GM21825 (cell line): ENCODE measurements around the gene TBC1D21.

Experiments used
- ATAC-seq: cut with Tn5 transposase; IDR thresholded peaks from one replicate; pipeline ENCODE4 v1.9.1; 2021; ENCODE audit warnings: mild to moderate bottlenecking, moderate library complexity; ENCODE audit not compliant: unreplicated experiment

Gene TBC1D21

GRCh38 chr15:73887481-73887880, 14.1 kb downstream of the TBC1D21 start:
- ATAC-seq: no peak

- no peak for ATAC-seq
Measured at GRCh38 chr15:73888224-73889041, 15.1 kb downstream of the TBC1D21 start.

DNA sequence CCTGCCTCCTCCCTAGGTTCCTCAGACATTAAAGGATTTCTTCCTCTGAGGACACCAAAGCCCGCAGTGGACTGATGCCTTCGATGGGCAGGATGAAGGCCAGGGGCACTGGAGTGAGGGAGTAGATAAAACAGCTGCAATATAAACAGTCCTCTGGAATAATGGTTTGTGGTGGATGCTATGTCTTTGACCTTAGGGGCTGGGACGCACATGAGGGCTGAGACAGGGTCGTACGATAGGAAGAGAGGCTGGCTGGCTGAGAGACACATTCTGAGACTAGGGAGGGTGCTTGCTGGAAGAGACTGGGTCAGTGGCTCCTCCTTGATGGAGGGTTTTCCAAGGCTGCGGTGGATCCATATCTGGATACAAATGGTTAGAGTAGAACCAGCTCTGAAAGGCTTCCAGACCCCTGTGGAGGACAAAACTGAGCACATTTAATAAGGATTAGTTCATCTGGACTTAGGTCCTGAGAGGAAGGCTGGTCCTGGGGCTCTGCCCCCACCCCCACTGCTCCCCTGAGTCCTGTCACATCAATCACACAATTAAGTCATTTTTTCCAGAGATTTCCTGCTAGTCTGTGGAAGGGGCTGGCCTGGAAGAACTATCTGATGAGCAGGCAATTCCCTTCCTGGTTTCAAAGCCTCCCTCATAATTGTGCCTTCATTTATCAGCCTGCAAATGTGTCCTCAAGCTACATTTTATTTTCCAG, 15.8 kb downstream of the TBC1D21 start:
- no peak for ATAC-seq

DNA sequence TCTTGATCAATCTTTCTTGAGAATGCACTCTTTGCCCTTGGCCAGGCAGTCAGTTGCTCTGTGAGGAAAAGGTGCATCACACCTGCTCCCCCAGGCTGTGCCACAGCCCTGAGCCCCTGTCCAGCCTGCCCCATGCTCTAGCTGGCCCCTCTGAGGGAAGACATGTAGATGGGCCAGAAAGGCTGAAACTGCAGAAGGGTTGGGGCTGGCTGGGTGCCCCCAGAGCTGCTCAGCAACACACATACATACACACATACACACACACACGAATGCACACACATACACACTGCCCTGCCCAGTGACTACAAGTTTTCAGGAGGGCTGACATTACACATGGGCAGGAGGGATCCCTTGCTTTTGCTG, 16.4 kb downstream of the TBC1D21 start:
- no peak for ATAC-seq

- ATAC-seq: no peak
Measured at GRCh38 chr15:73891328-73892315, 18.3 kb downstream of the TBC1D21 start.

GRCh38 chr15:73892446-73893226, 19.3 kb downstream of the TBC1D21 start:
- no peak for ATAC-seq

GRCh38 chr15:73894133-73894814, 20.9 kb downstream of the TBC1D21 start:
- no peak for ATAC-seq

- no peak for ATAC-seq
Measured at GRCh38 chr15:73897441-73898261, 24.3 kb downstream of the TBC1D21 start.

GRCh38 chr15:73899197-73900094, 26.1 kb downstream of the TBC1D21 start:
- ATAC-seq: no peak

GRCh38 chr15:73900095-73900712, 26.8 kb downstream of the TBC1D21 start:
- no peak for ATAC-seq

- no peak for ATAC-seq
Measured at GRCh38 chr15:73901126-73901810, 27.9 kb downstream of the TBC1D21 start.

DNA sequence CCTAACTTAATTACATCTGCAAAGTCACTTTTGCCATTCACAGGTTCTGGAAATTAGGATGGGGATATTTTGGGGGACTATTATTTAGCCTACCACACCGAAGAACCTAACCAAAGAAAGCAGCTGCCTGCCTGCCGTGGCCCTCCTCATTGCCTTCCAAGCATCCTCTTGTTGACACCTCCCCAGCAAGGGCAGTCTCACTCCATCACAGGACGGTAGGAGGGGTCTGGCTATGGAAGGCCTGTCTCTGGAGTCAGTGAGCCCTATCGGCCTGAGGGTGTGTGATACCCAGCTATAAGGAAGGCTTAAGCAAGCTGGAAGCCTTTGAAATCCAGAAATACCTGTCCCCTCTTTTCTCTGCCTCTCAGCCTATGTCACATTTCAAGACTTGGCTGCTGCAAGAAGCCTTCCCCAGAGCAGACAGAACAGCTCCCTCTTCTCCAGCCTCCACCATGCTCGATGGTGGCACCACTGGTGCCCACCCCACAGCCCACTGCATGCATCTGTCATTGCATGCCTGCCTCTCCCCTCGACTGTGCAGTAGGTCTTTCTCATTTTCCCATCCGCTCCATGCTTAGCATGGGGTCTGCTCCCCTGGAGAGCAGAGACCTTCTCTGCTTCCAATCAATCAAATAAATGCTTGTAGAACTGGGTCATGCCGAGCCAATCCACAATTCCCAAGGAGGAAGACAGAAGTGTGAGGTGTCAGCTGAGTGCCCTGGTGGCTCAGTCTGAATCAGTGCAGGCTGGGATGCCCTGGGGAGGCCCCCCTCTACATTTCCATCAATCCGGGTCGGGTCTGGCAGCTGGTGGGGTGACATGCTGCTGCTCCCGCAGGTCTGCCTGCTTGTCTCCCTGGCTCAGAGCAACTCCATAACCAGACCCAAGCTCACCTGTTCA, 29.0 kb downstream of the TBC1D21 start:
- no peak for ATAC-seq

DNA sequence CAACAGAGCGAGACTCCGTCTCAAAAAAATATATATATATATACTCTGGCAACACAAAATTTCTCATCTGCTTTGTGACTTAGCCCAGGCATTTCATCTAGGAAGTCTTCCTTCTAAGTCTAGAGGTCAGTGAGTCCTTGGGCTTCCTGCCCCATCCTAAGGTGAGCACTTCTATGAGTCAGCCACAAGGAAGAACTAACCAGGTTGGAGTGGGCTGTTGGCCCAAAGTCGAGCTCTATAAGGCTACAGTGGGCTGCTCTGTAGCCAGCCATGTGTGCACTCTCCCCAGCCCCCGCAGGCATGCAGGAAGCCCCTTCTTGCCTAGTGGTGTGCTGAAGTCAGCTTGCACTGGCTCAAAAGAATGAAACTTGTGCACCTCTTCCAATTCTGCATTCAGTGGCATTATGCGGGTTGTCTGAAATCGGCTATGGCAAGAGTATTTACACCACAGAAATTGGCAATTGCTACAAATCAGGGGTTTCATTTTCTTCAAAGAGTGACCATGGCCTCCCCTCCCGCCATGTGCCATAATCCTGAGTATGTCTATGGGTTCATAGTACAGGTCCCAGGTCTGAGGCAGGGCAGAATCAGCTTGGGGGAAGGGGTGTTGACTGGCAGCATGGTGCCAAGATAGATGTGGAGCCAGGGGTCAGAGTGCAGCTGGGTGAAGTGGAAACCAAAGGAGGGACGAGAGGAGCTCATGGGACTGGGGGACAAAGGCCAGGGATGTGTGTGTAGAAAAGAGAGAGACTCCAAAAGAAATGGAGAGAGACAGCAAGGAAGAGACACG, 30.9 kb downstream of the TBC1D21 start:
- ATAC-seq: no peak

DNA sequence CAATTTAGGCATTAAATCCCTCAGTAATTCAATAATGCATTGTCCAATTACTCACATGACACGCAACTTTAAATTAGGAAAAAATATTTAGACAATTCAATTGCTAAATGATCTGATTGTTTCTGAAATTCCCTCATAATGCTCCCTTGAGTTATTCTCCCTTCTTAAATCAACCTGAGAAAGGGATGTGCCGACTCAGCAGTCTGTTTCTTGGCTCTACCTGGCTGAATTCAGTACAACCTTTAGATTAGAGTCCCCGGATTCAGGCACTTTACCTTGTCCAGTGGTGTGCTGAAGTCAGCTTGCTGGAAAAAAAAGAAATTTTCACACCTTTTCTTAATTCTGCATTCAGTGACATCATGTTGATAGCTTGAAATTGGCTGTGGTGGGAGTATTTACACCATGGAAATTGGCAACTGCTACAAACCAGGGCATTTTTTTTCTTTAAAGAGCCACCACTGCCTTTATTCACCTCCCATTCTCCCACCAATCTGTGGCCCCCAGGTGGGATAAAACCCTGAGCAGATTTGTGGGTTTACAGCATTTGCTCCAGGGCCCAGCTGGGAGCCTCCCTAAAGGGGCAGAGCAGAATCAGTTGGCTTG, 32.0 kb downstream of the TBC1D21 start:
- ATAC-seq: no peak
